CD14-positive monocyte (primary cell): ENCODE data around the gene SLC36A1. TPM values are rescaled to one million over a fixed set of nuclear protein-coding genes. Genes with fewer than 3 reads are reported as not detected.
A peak's percentile ranks its signal among the peaks of the same experiment; 100 is the strongest.

Experiments used
- DNase-seq, 3 donors: peaks; one replicate each; pipeline ENCODE4 v3.0.0-alpha.2; 2011 to 2022
- H2AFZ ChIP-seq: 2 replicates; pipeline ENCODE4 v1.6.0; 2012; ENCODE audit warnings: mild to moderate bottlenecking, low read depth, low read length, inconsistent platforms; ENCODE audit not compliant: insufficient read depth, poor library complexity, severe bottlenecking
- H3K27ac ChIP-seq, 2 donors: 1 replicate in 1 of 2; 2 replicates in 1 of 2; pipeline ENCODE4 v1.5.1; 2012 to 2013; ENCODE audit warnings: low read length in 2 of 2, control low read depth in 1 of 2, inconsistent platforms in 1 of 2, low read depth in 1 of 2, mild to moderate bottlenecking in 1 of 2
- H3K27me3 ChIP-seq, 2 donors: one replicate each; pipeline versions ENCODE4 v1.6.0 to v1.6.1; 2011 to 2013; ENCODE audit warnings: low read length in 2 of 2; ENCODE audit not compliant: control insufficient read depth in 2 of 2, insufficient read depth in 2 of 2
- H3K36me3 ChIP-seq, 2 donors: replicated peaks in 1 of 2; 1 replicate in 1 of 2; 2 replicates in 1 of 2; pipeline versions ENCODE4 v1.5.1 to v1.6.1; 2012 to 2013; ENCODE audit warnings: low read length in 2 of 2, control low read depth in 1 of 2, inconsistent platforms in 1 of 2, mild to moderate bottlenecking in 1 of 2; ENCODE audit not compliant: insufficient read depth in 2 of 2, control insufficient read depth in 1 of 2
- H3K4me1 ChIP-seq, 2 donors: 1 replicate in 1 of 2; 2 replicates in 1 of 2; pipeline versions ENCODE4 v1.5.1 to v1.6.1; 2012 to 2013; ENCODE audit warnings: low read length in 2 of 2, control low read depth in 1 of 2, inconsistent platforms in 1 of 2, mild to moderate bottlenecking in 1 of 2, moderate library complexity in 1 of 2; ENCODE audit not compliant: insufficient read depth in 2 of 2, control insufficient read depth in 1 of 2
- H3K4me2 ChIP-seq: replicated peaks from 2 replicates; pipeline ENCODE3; 2012; ENCODE audit warnings: low read length, moderate library complexity, mild to moderate bottlenecking; ENCODE audit not compliant: poor library complexity, severe bottlenecking; ENCODE audit errors: extremely low read depth
- H3K4me3 ChIP-seq, 3 experiments: fragments of 200-600 bp in 1 of 3; sonication (generic) in 1 of 3; replicated peaks in 1 of 3; 1 replicate in 2 of 3; 2 replicates in 1 of 3; pipeline ENCODE4 v1.5.1; 2011 to 2013; ENCODE audit warnings: low read length in 3 of 3, mild to moderate bottlenecking in 3 of 3, control low read depth in 2 of 3, low read depth in 2 of 3, inconsistent platforms in 1 of 3, moderate library complexity in 1 of 3
- H3K79me2 ChIP-seq: 2 replicates; pipeline ENCODE4 v1.6.0; 2012; ENCODE audit warnings: mild to moderate bottlenecking, control low read depth, inconsistent platforms, low read length, moderate library complexity; ENCODE audit not compliant: insufficient read depth
- H3K9ac ChIP-seq: 2 replicates; pipeline ENCODE4 v1.6.0; 2017; ENCODE audit warnings: low read length, mild to moderate bottlenecking; ENCODE audit not compliant: insufficient read depth, poor library complexity, severe bottlenecking
- H3K9me3 ChIP-seq, 2 donors: replicated peaks in 1 of 2; 1 replicate in 1 of 2; 2 replicates in 1 of 2; pipeline versions ENCODE4 v1.5.1 to v1.6.1; 2012 to 2013; ENCODE audit warnings: low read length in 2 of 2, control low read depth in 1 of 2; ENCODE audit not compliant: control insufficient read depth in 1 of 2, insufficient read depth in 1 of 2
- H4K20me1 ChIP-seq: 2 replicates; pipeline ENCODE4 v1.6.0; 2012; ENCODE audit warnings: mild to moderate bottlenecking, low read length, control low read depth, moderate library complexity; ENCODE audit not compliant: insufficient read depth
- H3K27ac Mint-ChIP-seq, 7 donors: one replicate each; pipeline ENCODE4 v1.8.0; 2020; ENCODE audit warnings: mild to moderate bottlenecking in 7 of 7, mixed read lengths in 7 of 7, moderate library complexity in 6 of 7, inconsistent platforms in 2 of 7
- H3K27me3 Mint-ChIP-seq, 3 donors: one replicate each; pipeline ENCODE4 v1.8.0; 2021 to 2022; ENCODE audit warnings: low read depth in 3 of 3, mild to moderate bottlenecking in 3 of 3, mixed read lengths in 3 of 3, moderate library complexity in 3 of 3, inconsistent platforms in 1 of 3
- H3K36me3 Mint-ChIP-seq, 2 donors: one replicate each; pipeline ENCODE4 v1.8.0; 2020; ENCODE audit warnings: mixed read lengths in 2 of 2, inconsistent platforms in 1 of 2, mild to moderate bottlenecking in 1 of 2
- H3K4me1 Mint-ChIP-seq: one replicate; pipeline ENCODE4 v1.8.0; 2020; ENCODE audit warnings: mild to moderate bottlenecking, mixed read lengths
- H3K4me3 Mint-ChIP-seq, 2 donors: one replicate each; pipeline ENCODE4 v1.8.0; 2020; ENCODE audit warnings: mild to moderate bottlenecking in 2 of 2, mixed read lengths in 2 of 2, moderate library complexity in 1 of 2
- H3K9me3 Mint-ChIP-seq, 7 donors: one replicate each; pipeline ENCODE4 v1.8.0; 2020 to 2022; ENCODE audit warnings: mixed read lengths in 7 of 7, mild to moderate bottlenecking in 6 of 7, moderate library complexity in 6 of 7, inconsistent platforms in 2 of 7
- CTCF ChIP-seq: fragments of 200-600 bp; IDR thresholded peaks from one replicate; pipeline ENCODE4 v1.8.0; 2022; ENCODE audit warnings: antibody characterized with exemption, mild to moderate bottlenecking
- WGBS: methylation state at CpG from one replicate; pipeline ENCODE4 v1.1.5; 2013; ENCODE audit warnings: missing lambda C conversion rate; ENCODE audit not compliant: insufficient coverage; 5-methylcytosine and 5-hydroxymethylcytosine counted together
- intact Hi-C, 2 donors: fragments of 100-400 bp; cut with micrococcal nuclease; formaldehyde crosslinking; loops; one replicate each; pipeline versions ENCODE4 v1.15.0 to v1.15.1; 2023
- polyA minus RNA-seq: library from RNA; depleted of rRNA, polyadenylated mRNA; stranded (reverse); fragments of >200 nt; gene quantifications from 2 replicates; pipeline ENCODE4 v1.2.3, GENCODE V29; 2012
- polyA plus RNA-seq, 3 donors: library from polyadenylated mRNA; depleted of rRNA in 1 of 3; unstranded in 2 of 3; stranded (reverse) in 1 of 3; fragments of 300-500 nt in 2 of 3; fragments of >200 nt in 1 of 3; fragmentation: Illumina TruSeq in 2 of 3; gene quantifications; 1 replicate in 2 of 3; 2 replicates in 1 of 3; pipeline ENCODE4 v1.2.3, GENCODE V29; 2012 to 2021
- total RNA-seq, 12 experiments: library from RNA in 1 of 12; stranded (reverse) in 1 of 12; fragments of 120-200 nt in 1 of 12; gene quantifications; one replicate each; pipeline ENCODE4 v1.2.4 and lab custom pipeline; 2013 to 2026; ENCODE audit warnings: mixed read lengths in 6 of 12, inconsistent platforms in 1 of 12

The SLC36A1 gene
- 12.6 TPM for total RNA-seq (2013)
- polyA plus RNA-seq (10 to 100 TPM in 1 of 3 donors, 1 to 10 TPM in 2; 5.3 to 29.4 (median 6.8) TPM), polyA minus RNA-seq (13.1 and 15.2 TPM in 2 replicates), total RNA-seq (lab: John Stamatoyannopoulos, UW) (16.0 to 54.2 (median 29.7) reads per million in 11 experiments)

DNA sequence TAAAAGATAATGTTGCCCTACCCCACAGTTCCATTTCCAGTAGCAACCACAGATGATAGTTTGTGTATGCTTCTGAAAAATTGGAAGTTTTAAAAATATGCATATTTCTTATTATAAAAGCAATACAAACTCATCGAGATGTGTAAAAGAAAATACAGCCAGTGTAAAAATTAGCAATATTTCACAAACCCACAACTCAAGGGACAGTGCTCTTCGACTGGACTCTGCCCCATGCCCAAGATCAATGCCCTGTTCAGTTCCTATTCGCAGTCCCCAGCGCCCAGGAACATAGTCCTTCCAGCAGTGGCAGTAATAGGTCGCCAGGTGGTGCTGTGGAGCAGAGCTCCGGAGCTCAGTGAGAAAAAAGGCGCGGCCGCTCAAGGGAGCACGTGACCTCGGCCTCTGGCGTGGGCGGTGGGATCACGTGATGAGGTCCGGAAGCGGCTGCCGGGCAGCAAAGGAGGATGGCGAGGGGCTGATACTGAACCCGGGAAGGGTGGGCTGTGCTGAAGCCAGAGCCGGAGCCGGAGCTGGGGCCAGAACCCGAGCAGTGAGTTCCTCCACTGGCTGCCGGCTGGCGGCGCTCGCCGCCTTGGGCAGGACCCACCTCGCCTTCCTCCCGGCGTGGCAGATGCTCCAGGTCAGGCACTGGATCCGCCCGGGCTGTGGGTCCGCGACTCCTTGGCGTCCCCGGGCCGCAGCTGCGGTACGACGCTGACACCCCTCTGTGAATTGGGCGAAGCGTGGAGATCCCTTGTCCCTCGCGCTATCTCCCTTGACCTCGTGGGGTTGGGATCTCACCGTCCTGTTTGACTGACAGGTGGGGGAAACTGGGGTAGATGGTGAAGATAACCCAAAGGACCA, at the start of gene SLC36A1:
SLC36A1 (plus strand) TSS at position 430 of the 864 bp plus-strand sequence. CDS start 11,190 bp downstream, outside the sequence.
- Histone ChIP-seq H2AFZ (peak within 1 kb of the TSS; percentile 99), H3K36me3 (peaks cover 5 to 17% of the 10 kb centered on the region in 2 donors), H3K4me2 (peak within 1 kb of the TSS; percentile 100), H3K79me2 (peaks cover 52% of the 10 kb centered on the region), H3K9ac (peak within 1 kb of the TSS; percentile 87), H3K4me1 (peaks cover 22 to 31% of the 10 kb centered on the region in 2 donors), H3K27me3 (no peaks in the 10 kb centered on the region), H4K20me1 (peaks cover 40% of the 10 kb centered on the region), H3K27ac (peak within 1 kb of the TSS; percentile 50 to 96), H3K4me3 (peak within 1 kb of the TSS; percentile 79 to 97 (median 84)), H3K9me3 (no peaks in the 10 kb centered on the region)
- peak; percentile 91 to 93 (median 91) for DNase-seq
- H3K27ac Mint-ChIP-seq: peak within 1 kb of the TSS; percentile 89 to 97 (median 94)
- H3K9me3 Mint-ChIP-seq: no peaks in the 10 kb centered on the region
- H3K36me3 Mint-ChIP-seq: peaks cover 14% of the 10 kb centered on the region in 2 donors
- TF ChIP-seq CTCF: peak; percentile 95
- H3K4me1 Mint-ChIP-seq: peaks cover 35% of the 10 kb centered on the region
- 0% methylated on average over 38 of the region's 46 CpGs for WGBS
- peaks cover 0 to 2% (median 0%) of the 10 kb centered on the region in 3 donors for H3K27me3 Mint-ChIP-seq
- peak within 1 kb of the TSS; percentile 92 to 97 for H3K4me3 Mint-ChIP-seq
- intact Hi-C loops: loop anchor here (1.0 to 5.0 kb wide), 4 partner anchors 53 to 205 kb away; no protein-coding TSS in a partner anchor

GRCh38 chr5:151405334-151406160, 41.9 kb upstream of the SLC36A1 start:
- Histone ChIP-seq H3K4me1 (no peaks in the 10 kb centered on the region), H3K79me2 (no peaks in the 10 kb centered on the region), H3K36me3 (no peaks in the 10 kb centered on the region), H4K20me1 (no peaks in the 10 kb centered on the region), H3K27me3 (peaks cover 5 to 7% of the 10 kb centered on the region in 2 donors), H3K9ac (no peak overlapping the region), H3K27ac (no peak overlapping the region), H3K4me3 (no peak overlapping the region), H2AFZ (no peak overlapping the region), H3K9me3 (no peaks in the 10 kb centered on the region), H3K4me2 (no peak overlapping the region)
- intact Hi-C loops: no loop called here
- peaks cover 13 to 41% (median 17%) of the 10 kb centered on the region in 3 donors for H3K27me3 Mint-ChIP-seq
- no peaks in the 10 kb centered on the region for H3K36me3 Mint-ChIP-seq
- no peak overlapping the region for H3K4me3 Mint-ChIP-seq
- no peak for DNase-seq
- WGBS: no CpG with 5 or more reads among the region's 4 CpGs
- no peak overlapping the region for H3K27ac Mint-ChIP-seq
- no peak for TF ChIP-seq CTCF
- H3K9me3 Mint-ChIP-seq: peaks cover 0 to 20% (median 3%) of the 10 kb centered on the region in 7 donors
- peaks cover 6% of the 10 kb centered on the region for H3K4me1 Mint-ChIP-seq
